Endothelial cell of umbilical vein (primary cell): ENCODE measurements around the gene NXN. TPM values are rescaled to one million over a fixed set of nuclear protein-coding genes. Genes with fewer than 3 reads are reported as not detected.

ENCODE experiments used
- BruUV-seq: library from RNA; stranded (reverse); fragments of 400-500 nt; replicated peaks from 2 replicates; lab custom pipeline; 2021; lab: Mats Ljungman, UMichigan
- CTCF ChIA-PET: fragments of 300-600, 350-600 bp; sonication (Branson Sonifier 250); formaldehyde crosslinking; loops from one replicate; lab custom pipeline; 2021; ENCODE audit warnings: antibody characterized with exemption, inconsistent platforms; lab: Charles Lee
- POLR2A ChIA-PET: fragments of 300-600, 350-600 bp; sonication (Branson Sonifier 250); formaldehyde crosslinking; loops from one replicate; lab custom pipeline; 2021; ENCODE audit warnings: antibody characterized with exemption, inconsistent platforms; lab: Charles Lee
- DNase-seq: peaks from one replicate; pipeline ENCODE4 v3.0.0-alpha.2; 2011; ENCODE audit warnings: low read depth, low spot score
- FAIRE-seq: peaks from 2 replicates; lab custom pipeline; 2011; peaks lifted over from hg19 to GRCh38; lab: Jason Lieb, UNC
- H2AFZ ChIP-seq: 2 replicates; pipeline ENCODE4 v1.6.0; 2012; ENCODE audit warnings: low read depth, low read length, control low read depth, inconsistent platforms
- H3K27ac ChIP-seq: 2 replicates; pipeline ENCODE4 v1.5.1; 2011; ENCODE audit warnings: low read depth, mild to moderate bottlenecking, control low read depth, low read length, moderate library complexity; ENCODE audit not compliant: insufficient read depth
- H3K27me3 ChIP-seq, 2 experiments: 2 replicates each; pipeline versions ENCODE4 v1.6.0 to v1.6.1; 2011; ENCODE audit warnings: low read length in 2 of 2, mixed read lengths in 1 of 2; ENCODE audit not compliant: control insufficient read depth in 2 of 2, insufficient read depth in 2 of 2
- H3K36me3 ChIP-seq, 2 experiments: 2 replicates in 1 of 2; 3 replicates in 1 of 2; pipeline ENCODE4 v1.5.1; 2011; ENCODE audit warnings: low read length in 2 of 2, mild to moderate bottlenecking in 1 of 2, moderate library complexity in 1 of 2; ENCODE audit not compliant: control insufficient read depth in 2 of 2, insufficient read depth in 2 of 2; ENCODE audit errors: extremely low read depth in 1 of 2
- H3K4me1 ChIP-seq: 3 replicates; pipeline ENCODE4 v1.5.1; 2011; ENCODE audit warnings: mild to moderate bottlenecking, low read length; ENCODE audit not compliant: control insufficient read depth, insufficient read depth; ENCODE audit errors: extremely low read depth
- H3K4me2 ChIP-seq: 2 replicates; pipeline ENCODE4 v1.6.1; 2011; ENCODE audit warnings: low read length, control low read depth, mixed read lengths; ENCODE audit not compliant: insufficient read depth
- H3K4me3 ChIP-seq, 3 experiments: fragments of 200-600 bp in 1 of 3; sonication (generic), shearing (Covaris generic) in 1 of 3; replicated peaks in 1 of 3; 2 replicates each; pipeline ENCODE4 v1.5.1; 2011 to 2016; ENCODE audit warnings: control low read depth in 3 of 3, low read length in 3 of 3, mild to moderate bottlenecking in 2 of 3, inconsistent platforms in 1 of 3, low read depth in 1 of 3, moderate library complexity in 1 of 3; ENCODE audit not compliant: insufficient read depth in 1 of 3
- H3K79me2 ChIP-seq: 2 replicates; pipeline ENCODE4 v1.6.0; 2012; ENCODE audit warnings: low read length, inconsistent platforms; ENCODE audit not compliant: control insufficient read depth, insufficient read depth
- H3K9ac ChIP-seq: replicated peaks from 2 replicates; pipeline ENCODE3; 2011; ENCODE audit warnings: low read length, control low read depth; ENCODE audit not compliant: insufficient read depth; ENCODE audit errors: extremely low read depth
- H3K9me1 ChIP-seq: replicated peaks from 3 replicates; pipeline ENCODE4 v1.6.0; 2011; ENCODE audit warnings: mild to moderate bottlenecking, low read length; ENCODE audit not compliant: control insufficient read depth, insufficient read depth; ENCODE audit errors: extremely low read depth
- H3K9me3 ChIP-seq: replicated peaks from 2 replicates; pipeline ENCODE4 v1.5.1; 2012; ENCODE audit warnings: low read length, inconsistent platforms; ENCODE audit not compliant: control insufficient read depth, insufficient read depth
- H4K20me1 ChIP-seq: replicated peaks from 2 replicates; pipeline ENCODE3; 2011; ENCODE audit warnings: mild to moderate bottlenecking, low read length; ENCODE audit not compliant: control insufficient read depth, insufficient read depth; ENCODE audit errors: extremely low read depth
- MYC ChIP-seq: IDR thresholded peaks from one replicate; pipeline ENCODE4 v1.6.1; 2011; ENCODE audit warnings: mild to moderate bottlenecking, low read depth, low read length
- POLR2A ChIP-seq: IDR thresholded peaks from 2 replicates; pipeline ENCODE4 v1.6.1; 2012; ENCODE audit warnings: low read depth, mild to moderate bottlenecking, control low read depth, low read length
- dilution Hi-C: fragments of 300-500 bp; cut with MboI; formaldehyde crosslinking; loops from one replicate; pipeline ENCODE4 v1.15.0; 2019; ENCODE audit warnings: low sequenced_read_pairs; ENCODE audit not compliant: extremely low pct_ligation_motif_present
- intact Hi-C: fragments of 100-400 bp; cut with micrococcal nuclease; formaldehyde crosslinking; loops from one replicate; pipeline ENCODE4 v1.10.0; 2022
- polyA plus RNA-seq, 4 experiments: library from polyadenylated mRNA; depleted of rRNA in 3 of 4; stranded (reverse) in 3 of 4; unstranded in 1 of 4; fragments of >200 nt; gene quantifications; 2 replicates each; pipeline versions ENCODE4 v1.2.1 to v1.2.3, GENCODE V29; 2011 to 2012; ENCODE audit warnings: missing spikeins in 1 of 4
- total RNA-seq: library from RNA; stranded (reverse); gene quantifications from 2 replicates; pipeline ENCODE4 v1.2.3, GENCODE V29; 2021
- TF ChIP-seq, protein P1 (sequence below): IDR thresholded peaks from 2 replicates; pipeline ENCODE4 v1.6.1; 2011; ENCODE audit not compliant: insufficient read depth, insufficient read length

NXN gene
- total and polyA plus RNA-seq, 2 donors (not counting 3 experiments of a cell fraction or from before 2014, with no cell fraction given), result 69.5 to 77.3 TPM

DNA sequence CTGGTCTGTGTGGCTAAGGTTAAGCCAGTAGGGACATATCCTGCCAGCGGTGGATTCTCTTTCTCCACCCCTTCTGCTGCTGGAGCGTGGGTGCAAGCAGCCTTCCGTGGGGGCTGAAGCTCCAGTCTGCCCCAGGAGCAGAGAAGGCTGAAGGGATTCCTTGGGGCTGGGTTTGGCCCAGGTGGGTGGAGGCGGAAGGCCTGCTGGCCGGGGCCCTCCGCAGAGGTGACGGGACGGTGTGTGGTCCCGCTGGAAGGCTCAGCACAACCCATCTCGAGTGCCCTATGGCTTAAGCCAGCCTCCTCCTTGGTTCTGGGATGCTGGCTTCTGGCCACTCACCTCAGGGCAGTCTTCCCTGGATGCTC is 30.5 kb upstream of the NXN start:
- CTCF ChIA-PET, result interaction anchor here (1.2 to 1.5 kb wide), 4 partner anchors 9 to 155 kb away, joined by 3 to 5 read pairs (median 4); no protein-coding TSS in a partner anchor

DNA sequence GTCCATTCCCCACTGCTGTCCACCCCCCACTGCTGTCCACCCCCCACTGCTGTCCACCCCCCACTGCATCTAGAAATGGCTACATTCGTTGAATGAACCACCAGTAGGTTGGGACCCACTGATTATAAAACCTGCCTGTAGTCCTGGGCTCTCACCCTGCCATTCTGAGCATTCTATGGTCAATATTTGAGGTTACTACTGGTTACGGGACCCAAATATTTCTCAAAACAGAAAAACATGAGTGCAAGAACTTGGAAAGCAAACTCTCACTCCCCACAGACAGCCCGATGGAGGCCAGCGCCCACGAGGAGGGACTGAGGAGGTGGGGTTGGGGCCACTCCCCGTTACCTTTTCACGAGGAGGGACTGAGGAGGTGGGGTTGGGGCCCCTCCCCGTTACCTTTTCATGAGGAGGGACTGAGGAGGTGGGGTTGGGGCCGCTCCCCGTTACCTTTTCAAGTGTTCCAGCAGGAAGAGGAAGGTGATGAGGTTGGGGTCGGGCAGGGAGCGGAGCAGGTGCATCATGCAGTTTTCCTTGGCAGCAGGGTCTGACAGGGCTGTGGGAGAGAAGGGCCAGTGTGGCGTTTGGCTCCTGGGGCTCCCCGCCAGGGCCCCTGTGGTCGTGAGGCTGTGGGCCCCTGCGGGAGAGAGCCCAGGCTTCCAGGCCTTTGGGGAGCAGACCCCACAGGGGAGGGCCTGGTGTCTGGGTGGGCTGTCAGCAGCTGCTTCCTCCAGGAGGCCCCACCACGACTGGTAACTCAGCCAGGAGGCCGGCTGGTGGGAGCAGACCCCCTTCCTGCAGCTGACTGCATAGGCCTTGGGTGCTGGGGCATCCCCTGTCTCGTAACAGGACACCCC is 29.9 kb upstream of the NXN start:
- ChIA-PET CTCF (interaction anchor here (1.5 kb wide), 1 partner anchor 47 kb away, joined by 4 read pairs; no protein-coding TSS in a partner anchor), POLR2A (no interaction called here)
- no peaks in the 10 kb centered on the region for H4K20me1 ChIP-seq
- FAIRE-seq (no peak), DNase-seq (no peak)
- H3K27me3 ChIP-seq, result no peaks in the 10 kb centered on the region
- no peak overlapping the region for H2AFZ ChIP-seq
- H3K9ac ChIP-seq, result no peak overlapping the region
- intact Hi-C loops (no loop called here), dilution Hi-C loops (no loop called here)
- H3K9me3 ChIP-seq, result no peaks in the 10 kb centered on the region
- TF ChIP-seq POLR2A, result no peak
- TF ChIP-seq, protein P1, sequence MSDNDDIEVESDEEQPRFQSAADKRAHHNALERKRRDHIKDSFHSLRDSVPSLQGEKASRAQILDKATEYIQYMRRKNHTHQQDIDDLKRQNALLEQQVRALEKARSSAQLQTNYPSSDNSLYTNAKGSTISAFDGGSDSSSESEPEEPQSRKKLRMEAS, result no peak
- H3K36me3 ChIP-seq, result peaks cover 4 to 27% of the 10 kb centered on the region in 2 experiments
- no TSS peak for BruUV-seq
- peaks cover 22% of the 10 kb centered on the region for H3K4me1 ChIP-seq
- H3K4me2 ChIP-seq, result no peak overlapping the region
- no peaks in the 10 kb centered on the region for H3K9me1 ChIP-seq
- H3K4me3 ChIP-seq, result no peak overlapping the region
- no peaks in the 10 kb centered on the region for H3K79me2 ChIP-seq
- no peak overlapping the region for H3K27ac ChIP-seq

More for the DNA sequence above, 30.5 kb upstream of the NXN start:
- Histone ChIP-seq H2AFZ (no peak overlapping the region), H3K27me3 (no peaks in the 10 kb centered on the region), H3K79me2 (no peaks in the 10 kb centered on the region), H4K20me1 (no peaks in the 10 kb centered on the region), H3K4me1 (peaks cover 16% of the 10 kb centered on the region), H3K9me3 (no peaks in the 10 kb centered on the region), H3K9ac (no peak overlapping the region), H3K4me3 (no peak overlapping the region), H3K36me3 (peaks cover 4 to 27% of the 10 kb centered on the region in 2 experiments), H3K9me1 (no peaks in the 10 kb centered on the region), H3K27ac (no peak overlapping the region), H3K4me2 (no peak overlapping the region)
- TF ChIP-seq MYC, result no peak
- dilution Hi-C loops, result no loop called here
- POLR2A ChIA-PET, result no interaction called here
- FAIRE-seq (no peak), DNase-seq (no peak)
- intact Hi-C loops, result no loop called here
- BruUV-seq, result no TSS peak
